ENCODE measurements around the gene PTPRM.

The PTPRM gene

GRCh38 chr18:7604361-7604760 is 37.2 kb downstream of the PTPRM start:
- H3K9me3 ChIP-seq (ENCODE audit: insufficient read depth, low read depth, low read length) = no peaks in the 10 kb centered on the region
- TF ChIP-seq CTCF (conservative IDR thresholded peaks at IDR 0.05; ENCODE audit: low read length) = no peak
- no peak for TF ChIP-seq EZH2phosphoT487 (IDR thresholded peaks at IDR 0.05; ENCODE audit: borderline replicate concordance)
- no peak overlapping the region for H2AFZ ChIP-seq (ENCODE audit: low read length)
- H3K9me2 ChIP-seq (replicated peaks; ENCODE audit: low read depth, low read length) = no peaks in the 10 kb centered on the region
- no peaks in the 10 kb centered on the region for H3F3A ChIP-seq (ENCODE audit: low read depth)
- H4K20me1 ChIP-seq (ENCODE audit: insufficient read depth, low read length, poor library complexity, severe bottlenecking) = no peaks in the 10 kb centered on the region
- no peak overlapping the region for H3K4me3 ChIP-seq (ENCODE audit: low read length, poor library complexity, severe bottlenecking)
- H3K9ac ChIP-seq (ENCODE audit: low read depth, low read length, poor library complexity, severe bottlenecking) = no peak overlapping the region
- H3K27me3 ChIP-seq (ENCODE audit: insufficient read depth, low read length, poor library complexity, severe bottlenecking) = no peaks in the 10 kb centered on the region
- H3K4me1 ChIP-seq (ENCODE audit: insufficient read depth, low read length, poor library complexity, severe bottlenecking) = peaks cover 31% of the 10 kb centered on the region
- no peak overlapping the region for H3K4me2 ChIP-seq (ENCODE audit: low read depth, low read length, poor library complexity, severe bottlenecking)
- no peaks in the 10 kb centered on the region for H3K36me3 ChIP-seq (ENCODE audit: insufficient read depth, low read length)
- H3K79me2 ChIP-seq (ENCODE audit: insufficient read depth, low read length) = no peaks in the 10 kb centered on the region

GRCh38 chr18:7605705-7606104 is 38.6 kb downstream of the PTPRM start:
- Histone ChIP-seq H3K27me3 (ENCODE audit: insufficient read depth, low read length, poor library complexity, severe bottlenecking) (no peaks in the 10 kb centered on the region), H2AFZ (ENCODE audit: low read length) (no peak overlapping the region), H3K36me3 (ENCODE audit: insufficient read depth, low read length) (no peaks in the 10 kb centered on the region), H3F3A (ENCODE audit: low read depth) (no peaks in the 10 kb centered on the region), H3K4me2 (ENCODE audit: low read depth, low read length, poor library complexity, severe bottlenecking) (no peak overlapping the region), H3K4me1 (ENCODE audit: insufficient read depth, low read length, poor library complexity, severe bottlenecking) (peaks cover 18% of the 10 kb centered on the region), H3K9me2 (replicated peaks; ENCODE audit: low read depth, low read length) (no peaks in the 10 kb centered on the region), H3K9ac (ENCODE audit: low read depth, low read length, poor library complexity, severe bottlenecking) (no peak overlapping the region), H4K20me1 (ENCODE audit: insufficient read depth, low read length, poor library complexity, severe bottlenecking) (no peaks in the 10 kb centered on the region), H3K9me3 (ENCODE audit: insufficient read depth, low read depth, low read length) (no peaks in the 10 kb centered on the region), H3K4me3 (ENCODE audit: low read length, poor library complexity, severe bottlenecking) (no peak overlapping the region), H3K79me2 (ENCODE audit: insufficient read depth, low read length) (no peaks in the 10 kb centered on the region)
- TF ChIP-seq EZH2phosphoT487 (IDR thresholded peaks at IDR 0.05; ENCODE audit: borderline replicate concordance) (no peak), CTCF (conservative IDR thresholded peaks at IDR 0.05; ENCODE audit: low read length) (no peak)

GRCh38 chr18:7607540-7608173 is 40.5 kb downstream of the PTPRM start:
- no peak overlapping the region for H2AFZ ChIP-seq (ENCODE audit: low read length)
- no peak overlapping the region for H3K4me3 ChIP-seq (ENCODE audit: low read length, poor library complexity, severe bottlenecking)
- H3K9me2 ChIP-seq (replicated peaks; ENCODE audit: low read depth, low read length) = no peaks in the 10 kb centered on the region
- TF ChIP-seq EZH2phosphoT487 (IDR thresholded peaks at IDR 0.05; ENCODE audit: borderline replicate concordance) (no peak), CTCF (conservative IDR thresholded peaks at IDR 0.05; ENCODE audit: low read length) (no peak)
- H4K20me1 ChIP-seq (ENCODE audit: insufficient read depth, low read length, poor library complexity, severe bottlenecking) = no peaks in the 10 kb centered on the region
- H3F3A ChIP-seq (ENCODE audit: low read depth) = no peaks in the 10 kb centered on the region
- H3K4me1 ChIP-seq (ENCODE audit: insufficient read depth, low read length, poor library complexity, severe bottlenecking) = no peaks in the 10 kb centered on the region
- H3K79me2 ChIP-seq (ENCODE audit: insufficient read depth, low read length) = no peaks in the 10 kb centered on the region
- H3K36me3 ChIP-seq (ENCODE audit: insufficient read depth, low read length) = no peaks in the 10 kb centered on the region
- no peak overlapping the region for H3K9ac ChIP-seq (ENCODE audit: low read depth, low read length, poor library complexity, severe bottlenecking)
- H3K27me3 ChIP-seq (ENCODE audit: insufficient read depth, low read length, poor library complexity, severe bottlenecking) = no peaks in the 10 kb centered on the region
- no peaks in the 10 kb centered on the region for H3K9me3 ChIP-seq (ENCODE audit: insufficient read depth, low read depth, low read length)
- H3K4me2 ChIP-seq (ENCODE audit: low read depth, low read length, poor library complexity, severe bottlenecking) = no peak overlapping the region

Data from Loucy (cell line).